Spinal cord (tissue), 10 donors: Measurements from ENCODE around the gene METTL16. TPM values are rescaled to one million over a fixed set of nuclear protein-coding genes. Genes with fewer than 3 reads are reported as not detected.

Experiments
- DNase-seq, 6 donors: peaks; one replicate each; pipeline versions ENCODE4 v3.0.0 to v3.0.0-alpha.2; 2013 to 2015; ENCODE audit warnings: low spot score in 6 of 6, low read depth in 4 of 6
- H3K27ac ChIP-seq: one replicate; pipeline ENCODE4 v1.5.1; 2013; ENCODE audit warnings: low read depth, low read length, control low read depth
- H3K27me3 ChIP-seq: one replicate; pipeline ENCODE4 v1.6.1; 2013; ENCODE audit warnings: low read length; ENCODE audit not compliant: control insufficient read depth, insufficient read depth
- H3K36me3 ChIP-seq: one replicate; pipeline ENCODE4 v1.6.1; 2013; ENCODE audit warnings: low read length; ENCODE audit not compliant: control insufficient read depth, insufficient read depth
- H3K4me1 ChIP-seq: one replicate; pipeline ENCODE4 v1.6.1; 2013; ENCODE audit warnings: low read length; ENCODE audit not compliant: control insufficient read depth, insufficient read depth
- H3K4me3 ChIP-seq: one replicate; pipeline ENCODE4 v1.5.1; 2013; ENCODE audit warnings: low read depth, low read length, control low read depth
- H3K9me3 ChIP-seq: one replicate; pipeline ENCODE4 v1.6.1; 2013; ENCODE audit warnings: low read length; ENCODE audit not compliant: control insufficient read depth, insufficient read depth
- WGBS: methylation state at CpG from one replicate; pipeline ENCODE4 v1.1.5; 2013; ENCODE audit warnings: missing lambda C conversion rate; ENCODE audit not compliant: insufficient coverage; 5-methylcytosine and 5-hydroxymethylcytosine counted together
- polyA plus RNA-seq, 2 donors: library from polyadenylated mRNA; unstranded; fragments of 120-200 nt; gene quantifications; one replicate each; pipeline ENCODE4 v1.2.1, GENCODE V29; 2013; ENCODE audit not compliant: insufficient read length in 2 of 2
- total RNA-seq, 2 donors: library from RNA; depleted of rRNA in 1 of 2; stranded (reverse); fragments of 120-200 nt in 1 of 2; fragments of >200 nt in 1 of 2; gene quantifications; one replicate each; pipeline versions ENCODE4 v1.2.3 to v1.2.4, GENCODE V29; 2013 to 2014
- donor health status: healthy.

Gene METTL16
- total and polyA plus RNA-seq, 4 donors: 20.6 to 28.2 (median 24.8) TPM

GRCh38 chr17:2380226-2380922, 131.3 kb downstream of the METTL16 start:
- DNase-seq: no peak
- WGBS: 82% methylated on average over 16 of the region's 16 CpGs
- Histone ChIP-seq H3K36me3 (peaks cover 85% of the 10 kb centered on the region), H3K27me3 (no peaks in the 10 kb centered on the region), H3K9me3 (no peaks in the 10 kb centered on the region), H3K4me3 (no peak overlapping the region), H3K27ac (no peak overlapping the region), H3K4me1 (peaks cover 20% of the 10 kb centered on the region)

- no peaks in the 10 kb centered on the region for H3K9me3 ChIP-seq
- WGBS: 85% methylated on average over 23 of the region's 25 CpGs
- no peaks in the 10 kb centered on the region for H3K27me3 ChIP-seq
- no peak for DNase-seq
- H3K27ac ChIP-seq: no peak overlapping the region
- peaks cover 13% of the 10 kb centered on the region for H3K4me1 ChIP-seq
- no peak overlapping the region for H3K4me3 ChIP-seq
- peaks cover 86% of the 10 kb centered on the region for H3K36me3 ChIP-seq
Measured at GRCh38 chr17:2379489-2380225, 132.0 kb downstream of the METTL16 start.

GRCh38 chr17:2378905-2379304, 132.8 kb downstream of the METTL16 start:
- Histone ChIP-seq H3K27me3 (no peaks in the 10 kb centered on the region), H3K9me3 (no peaks in the 10 kb centered on the region), H3K4me1 (peaks cover 11% of the 10 kb centered on the region), H3K27ac (no peak overlapping the region), H3K36me3 (peaks cover 87% of the 10 kb centered on the region), H3K4me3 (no peak overlapping the region)
- DNase-seq: no peak
- 74% methylated on average over 3 of the region's 11 CpGs for WGBS

GRCh38 chr17:2377659-2378058, 134.0 kb downstream of the METTL16 start:
- Histone ChIP-seq H3K36me3 (peaks cover 90% of the 10 kb centered on the region), H3K4me1 (peaks cover 3% of the 10 kb centered on the region), H3K4me3 (no peak overlapping the region), H3K9me3 (no peaks in the 10 kb centered on the region), H3K27me3 (no peaks in the 10 kb centered on the region), H3K27ac (no peak overlapping the region)
- no peak for DNase-seq
- no CpG with 5 or more reads among the region's 10 CpGs for WGBS

- WGBS: 91% methylated on average over 14 of the region's 14 CpGs
Measured at GRCh38 chr17:2376107-2376506, 135.6 kb downstream of the METTL16 start.

GRCh38 chr17:2375406-2375805, 136.3 kb downstream of the METTL16 start:
- peaks cover 96% of the 10 kb centered on the region for H3K36me3 ChIP-seq
- no peaks in the 10 kb centered on the region for H3K27me3 ChIP-seq
- no peak overlapping the region for H3K4me3 ChIP-seq
- 95% methylated on average over 18 of the region's 19 CpGs for WGBS
- no peaks in the 10 kb centered on the region for H3K9me3 ChIP-seq
- no peak overlapping the region for H3K27ac ChIP-seq
- no peak for DNase-seq
- peaks cover 3% of the 10 kb centered on the region for H3K4me1 ChIP-seq

More at GRCh38 chr17:2376107-2376506, 135.6 kb downstream of the METTL16 start:
- Histone ChIP-seq H3K27me3 (no peaks in the 10 kb centered on the region), H3K4me3 (no peak overlapping the region), H3K36me3 (peaks cover 97% of the 10 kb centered on the region), H3K4me1 (no peaks in the 10 kb centered on the region), H3K9me3 (no peaks in the 10 kb centered on the region), H3K27ac (no peak overlapping the region)
- DNase-seq: no peak

GRCh38 chr17:2374549-2375285, 137.0 kb downstream of the METTL16 start:
- DNase-seq: no peak
- 87% methylated on average over 9 of the region's 11 CpGs for WGBS
- Histone ChIP-seq H3K27me3 (no peaks in the 10 kb centered on the region), H3K36me3 (peaks cover 96% of the 10 kb centered on the region), H3K4me1 (peaks cover 10% of the 10 kb centered on the region), H3K4me3 (no peak overlapping the region), H3K9me3 (no peaks in the 10 kb centered on the region), H3K27ac (no peak overlapping the region)

GRCh38 chr17:2373179-2373578, 138.5 kb downstream of the METTL16 start:
- H3K36me3 ChIP-seq: peaks cover 94% of the 10 kb centered on the region
- no peak overlapping the region for H3K27ac ChIP-seq
- H3K4me1 ChIP-seq: peaks cover 21% of the 10 kb centered on the region
- no peaks in the 10 kb centered on the region for H3K9me3 ChIP-seq
- 96% methylated on average over 18 of the region's 18 CpGs for WGBS
- no peak overlapping the region for H3K4me3 ChIP-seq
- H3K27me3 ChIP-seq: no peaks in the 10 kb centered on the region
- DNase-seq: no peak

GRCh38 chr17:2372681-2373080, 139.0 kb downstream of the METTL16 start:
- Histone ChIP-seq H3K27ac (no peak overlapping the region), H3K4me1 (peaks cover 21% of the 10 kb centered on the region), H3K27me3 (no peaks in the 10 kb centered on the region), H3K9me3 (no peaks in the 10 kb centered on the region), H3K36me3 (peaks cover 94% of the 10 kb centered on the region), H3K4me3 (no peak overlapping the region)
- DNase-seq: no peak
- WGBS: 91% methylated on average over 16 of the region's 16 CpGs
